Measurements from ENCODE around the gene HTR3D.
A peak's percentile ranks its signal among the peaks of the same experiment; 100 is the strongest.
"Not testable (repeated sequence)": the region's sequence is repeated elsewhere in the genome, so short reads cannot be mapped to it uniquely, and the experiment has no call there.

HTR3D gene

GRCh38 chr3:184016811-184017671 lies 14.5 kb upstream of the HTR3D start:
- DNase-seq = peak; percentile 79

GRCh38 chr3:184017672-184018423 lies 13.7 kb upstream of the HTR3D start, which contains the start of gene ABCC5:
Gene ABCC5, minus strand, starts transcription at chr3:184017884. Its CDS starts 3,492 bp downstream, at chr3:184014392.
- peak; percentile 99 for DNase-seq

- no peak for DNase-seq
Measured at GRCh38 chr3:184018424-184018973, 13.0 kb upstream of the HTR3D start.

GRCh38 chr3:184022323-184022722 lies 9.2 kb upstream of the HTR3D start:
- DNase-seq = no peak

GRCh38 chr3:184025256-184025655 lies 6.3 kb upstream of the HTR3D start:
- DNase-seq = not testable (repeated sequence)

- DNase-seq = not testable (repeated sequence)
Measured at GRCh38 chr3:184028275-184028890, 3.2 kb upstream of the HTR3D start.

- DNase-seq = no peak
Measured at GRCh38 chr3:184029443-184029842, 2.1 kb upstream of the HTR3D start.

- no peak for DNase-seq
Measured at GRCh38 chr3:184030536-184030935, 1.0 kb upstream of the HTR3D start.

GRCh38 chr3:184037816-184038215 lies 6.3 kb downstream of the HTR3D start:
- DNase-seq = no peak

- DNase-seq = not testable (repeated sequence)
Measured at GRCh38 chr3:184038307-184038706, 6.8 kb downstream of the HTR3D start.

- DNase-seq = no peak
Measured at GRCh38 chr3:184039414-184039813, 7.9 kb downstream of the HTR3D start.

GRCh38 chr3:184040010-184040409 lies 8.5 kb downstream of the HTR3D start:
- peak; percentile 8 for DNase-seq

GRCh38 chr3:184042617-184043016 lies 11.1 kb downstream of the HTR3D start:
- peak; percentile 88 for DNase-seq

- DNase-seq = no peak
Measured at GRCh38 chr3:184045995-184046394, 14.5 kb downstream of the HTR3D start.

GRCh38 chr3:184050217-184050847 lies 18.8 kb downstream of the HTR3D start:
- DNase-seq = peak; percentile 51

- no peak for DNase-seq
Measured at GRCh38 chr3:184052767-184053166, 21.2 kb downstream of the HTR3D start, which contains the start of gene HTR3C. Gene HTR3C, plus strand, starts transcription at chr3:184053047. Its CDS starts 34 bp downstream, at chr3:184053081.

GRCh38 chr3:184058029-184058428 lies 26.5 kb downstream of the HTR3D start:
- DNase-seq = no peak

GRCh38 chr3:184059424-184059823 lies 27.9 kb downstream of the HTR3D start:
- no peak for DNase-seq

- no peak for DNase-seq
Measured at GRCh38 chr3:184062637-184063036, 31.1 kb downstream of the HTR3D start.

GRCh38 chr3:184066211-184066610 lies 34.7 kb downstream of the HTR3D start:
- no peak for DNase-seq

GRCh38 chr3:184067573-184068055 lies 36.1 kb downstream of the HTR3D start:
- no peak for DNase-seq

GRCh38 chr3:184068344-184068743 lies 36.8 kb downstream of the HTR3D start:
- DNase-seq = no peak
